ENCODE data around the gene MYO9B.
"Not testable (repeated sequence)": the region's sequence is repeated elsewhere in the genome, so short reads cannot be mapped to it uniquely, and the experiment has no call there.

MYO9B gene

GRCh38 chr19:17171874-17172273 lies 96.3 kb downstream of the MYO9B start:
- Histone ChIP-seq H3K27me3 (ENCODE audit: control insufficient read depth in 2 of 2, insufficient read depth in 2 of 2, low read length in 2 of 2) (no peaks in the 10 kb centered on the region), H3K4me3 (ENCODE audit: low read length in 2 of 2) (no peak overlapping the region), H3K4me1 (ENCODE audit: control insufficient read depth in 2 of 2, insufficient read depth in 2 of 2, low read length in 2 of 2) (no peaks in the 10 kb centered on the region), H3K27ac (ENCODE audit: low read depth in 2 of 2, low read length in 2 of 2) (no peak overlapping the region), H3K36me3 (ENCODE audit: control insufficient read depth in 2 of 2, insufficient read depth in 2 of 2, low read length in 2 of 2) (peaks cover 47 to 65% of the 10 kb centered on the region in 2 donors), H3K9ac (ENCODE audit: low read depth in 1 of 2, low read length in 2 of 2) (no peak overlapping the region), H3K9me3 (ENCODE audit: control insufficient read depth in 2 of 2, low read length in 2 of 2) (no peaks in the 10 kb centered on the region)

- Histone ChIP-seq H3K27me3 (ENCODE audit: control insufficient read depth in 2 of 2, insufficient read depth in 2 of 2, low read length in 2 of 2) (no peaks in the 10 kb centered on the region), H3K4me1 (ENCODE audit: control insufficient read depth in 2 of 2, insufficient read depth in 2 of 2, low read length in 2 of 2) (no peaks in the 10 kb centered on the region), H3K36me3 (ENCODE audit: control insufficient read depth in 2 of 2, insufficient read depth in 2 of 2, low read length in 2 of 2) (peaks cover 53 to 66% of the 10 kb centered on the region in 2 donors)
Measured at GRCh38 chr19:17172624-17173345, 97.2 kb downstream of the MYO9B start.

DNA sequence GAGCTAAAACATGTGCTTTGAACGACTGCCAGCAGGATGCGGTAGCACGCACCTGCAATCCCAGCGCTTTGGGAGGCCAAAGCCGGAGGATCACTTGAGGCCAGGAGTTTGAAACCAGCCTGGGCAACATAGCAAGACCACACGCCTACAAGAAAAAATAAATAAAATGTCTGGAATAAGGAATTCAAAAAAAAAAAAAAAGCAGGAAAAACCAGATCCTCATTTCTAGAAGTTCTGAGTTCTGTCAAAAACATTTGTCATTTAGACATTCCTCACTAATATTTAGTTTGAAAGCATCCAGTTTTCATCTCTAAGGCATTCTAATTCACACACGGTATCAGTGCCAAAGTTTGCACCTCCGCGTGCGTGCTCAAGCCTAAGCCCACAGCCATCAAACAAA lies 102.7 kb downstream of the MYO9B start:
- Histone ChIP-seq H3K4me3 (ENCODE audit: low read length in 2 of 2) (no peak overlapping the region), H3K27ac (ENCODE audit: low read depth in 2 of 2, low read length in 2 of 2) (no peak overlapping the region), H3K36me3 (ENCODE audit: control insufficient read depth in 2 of 2, insufficient read depth in 2 of 2, low read length in 2 of 2) (peaks cover 27 to 35% of the 10 kb centered on the region in 2 donors), H3K9ac (ENCODE audit: low read depth in 1 of 2, low read length in 2 of 2) (no peak overlapping the region), H3K9me3 (ENCODE audit: control insufficient read depth in 2 of 2, low read length in 2 of 2) (no peaks in the 10 kb centered on the region), H3K4me1 (ENCODE audit: control insufficient read depth in 2 of 2, insufficient read depth in 2 of 2, low read length in 2 of 2) (no peaks in the 10 kb centered on the region), H3K27me3 (ENCODE audit: control insufficient read depth in 2 of 2, insufficient read depth in 2 of 2, low read length in 2 of 2) (no peaks in the 10 kb centered on the region)

More at GRCh38 chr19:17172624-17173345, 97.2 kb downstream of the MYO9B start:
- H3K9ac ChIP-seq (ENCODE audit: low read depth in 1 of 2, low read length in 2 of 2): no peak overlapping the region
- no peaks in the 10 kb centered on the region for H3K9me3 ChIP-seq (ENCODE audit: control insufficient read depth in 2 of 2, low read length in 2 of 2)
- no peak overlapping the region for H3K27ac ChIP-seq (ENCODE audit: low read depth in 2 of 2, low read length in 2 of 2)
- H3K4me3 ChIP-seq (ENCODE audit: low read length in 2 of 2): no peak overlapping the region

DNA sequence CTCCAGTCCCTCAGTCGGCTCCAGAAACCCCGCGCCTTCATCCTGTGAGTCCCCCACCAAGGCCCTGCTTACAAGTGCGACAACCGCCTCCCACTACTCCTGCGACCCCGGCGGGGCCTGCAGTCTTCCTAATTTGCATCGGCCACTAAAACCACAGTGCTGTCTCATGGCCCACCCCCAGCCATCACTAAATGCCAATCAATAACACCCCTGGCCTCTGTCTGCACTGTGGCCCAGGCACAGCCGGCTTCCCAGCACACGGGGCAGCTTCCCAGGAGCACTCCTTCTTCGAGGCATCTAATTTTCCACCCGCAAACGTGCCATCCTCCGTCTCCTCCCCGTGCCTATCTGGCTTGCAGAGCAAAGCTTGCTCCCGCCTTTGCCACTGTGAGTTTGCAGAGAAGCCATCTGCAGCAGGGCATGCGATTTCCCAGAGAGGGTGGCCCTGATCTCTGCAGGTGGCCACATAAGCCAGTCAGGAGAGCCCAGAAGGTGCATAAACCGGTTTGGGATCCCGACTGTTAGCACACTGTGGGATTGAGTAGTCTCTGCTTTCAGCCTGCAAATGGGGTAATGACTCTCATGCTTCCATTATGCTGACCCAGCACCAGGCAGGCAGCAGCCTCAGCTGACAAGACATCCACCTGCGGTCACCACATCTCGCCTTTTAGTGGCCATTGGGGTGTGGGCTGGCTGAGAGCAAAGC lies 105.6 kb downstream of the MYO9B start:
- H3K9ac ChIP-seq (ENCODE audit: low read depth in 1 of 2, low read length in 2 of 2): no peak overlapping the region
- H3K9me3 ChIP-seq (ENCODE audit: control insufficient read depth in 2 of 2, low read length in 2 of 2): no peaks in the 10 kb centered on the region
- no peak overlapping the region for H3K27ac ChIP-seq (ENCODE audit: low read depth in 2 of 2, low read length in 2 of 2)
- no peak overlapping the region for H3K4me3 ChIP-seq (ENCODE audit: low read length in 2 of 2)
- H3K27me3 ChIP-seq (ENCODE audit: control insufficient read depth in 2 of 2, insufficient read depth in 2 of 2, low read length in 2 of 2): no peaks in the 10 kb centered on the region
- H3K4me1 ChIP-seq (ENCODE audit: control insufficient read depth in 2 of 2, insufficient read depth in 2 of 2, low read length in 2 of 2): no peaks in the 10 kb centered on the region
- peaks cover 25 to 44% of the 10 kb centered on the region in 2 donors for H3K36me3 ChIP-seq (ENCODE audit: control insufficient read depth in 2 of 2, insufficient read depth in 2 of 2, low read length in 2 of 2)

- Histone ChIP-seq H3K27ac (ENCODE audit: low read depth in 2 of 2, low read length in 2 of 2) (no peak overlapping the region), H3K4me3 (ENCODE audit: low read length in 2 of 2) (no peak overlapping the region), H3K27me3 (ENCODE audit: control insufficient read depth in 2 of 2, insufficient read depth in 2 of 2, low read length in 2 of 2) (no peaks in the 10 kb centered on the region), H3K9me3 (ENCODE audit: control insufficient read depth in 2 of 2, low read length in 2 of 2) (no peaks in the 10 kb centered on the region), H3K4me1 (ENCODE audit: control insufficient read depth in 2 of 2, insufficient read depth in 2 of 2, low read length in 2 of 2) (no peaks in the 10 kb centered on the region), H3K36me3 (ENCODE audit: control insufficient read depth in 2 of 2, insufficient read depth in 2 of 2, low read length in 2 of 2) (peaks cover 25 to 43% of the 10 kb centered on the region in 2 donors), H3K9ac (ENCODE audit: low read depth in 1 of 2, low read length in 2 of 2) (no peak overlapping the region)
Measured at GRCh38 chr19:17183271-17183761, 107.7 kb downstream of the MYO9B start.

DNA sequence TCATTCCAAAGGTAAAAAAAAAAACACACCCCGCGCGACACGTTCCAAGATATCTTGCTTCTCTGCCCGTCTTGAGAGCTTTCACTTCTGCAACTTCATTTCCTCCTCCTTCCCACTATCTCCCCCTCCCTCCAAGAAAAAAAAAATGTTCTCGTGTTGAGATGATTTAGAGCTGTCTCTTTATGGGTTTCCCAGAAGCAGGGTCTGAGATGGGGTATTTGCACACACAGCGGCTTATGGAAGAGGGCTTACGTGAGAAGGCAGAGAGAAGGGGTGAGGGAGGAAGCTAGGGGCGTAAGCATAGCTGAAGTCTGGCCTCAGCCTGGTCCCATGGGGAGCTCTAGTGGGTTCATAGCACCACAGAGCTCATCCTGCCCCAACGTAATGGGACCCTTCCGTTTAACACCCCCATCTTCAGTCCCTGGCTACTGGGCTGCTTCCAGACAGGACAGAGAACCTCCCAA lies 108.3 kb downstream of the MYO9B start:
- Histone ChIP-seq H3K9ac (ENCODE audit: low read depth in 1 of 2, low read length in 2 of 2) (no peak overlapping the region), H3K36me3 (ENCODE audit: control insufficient read depth in 2 of 2, insufficient read depth in 2 of 2, low read length in 2 of 2) (peaks cover 29 to 48% of the 10 kb centered on the region in 2 donors), H3K4me3 (ENCODE audit: low read length in 2 of 2) (peak overlapping the region in 1 of 2 donors; percentile 37), H3K27ac (ENCODE audit: low read depth in 2 of 2, low read length in 2 of 2) (peak overlapping the region in 1 of 2 donors; percentile 32), H3K9me3 (ENCODE audit: control insufficient read depth in 2 of 2, low read length in 2 of 2) (no peaks in the 10 kb centered on the region), H3K27me3 (ENCODE audit: control insufficient read depth in 2 of 2, insufficient read depth in 2 of 2, low read length in 2 of 2) (no peaks in the 10 kb centered on the region), H3K4me1 (ENCODE audit: control insufficient read depth in 2 of 2, insufficient read depth in 2 of 2, low read length in 2 of 2) (no peaks in the 10 kb centered on the region)

DNA sequence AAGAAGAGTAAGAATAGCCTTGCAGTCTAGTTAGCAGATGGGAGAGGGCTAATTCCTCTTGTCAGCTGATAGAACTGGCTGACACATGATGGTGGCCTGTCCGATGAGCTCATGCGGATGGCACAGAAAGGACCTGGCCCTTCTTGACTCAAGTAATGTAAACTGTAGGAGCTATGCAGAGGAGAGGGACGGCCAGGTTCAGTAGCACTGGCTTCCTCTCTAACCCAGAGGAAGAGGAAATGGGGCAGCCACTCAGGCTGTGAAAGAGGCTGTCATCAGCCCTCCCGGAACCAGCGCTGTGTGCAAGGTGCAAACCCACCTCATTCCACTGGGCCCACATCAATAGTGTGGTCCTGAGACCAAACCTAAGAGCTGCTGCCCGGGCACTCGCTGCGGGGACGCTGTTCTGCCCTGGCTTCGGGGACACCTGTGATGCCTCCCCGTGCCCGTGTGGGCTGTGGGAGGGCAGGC lies 108.8 kb downstream of the MYO9B start:
- no peaks in the 10 kb centered on the region for H3K9me3 ChIP-seq (ENCODE audit: control insufficient read depth in 2 of 2, low read length in 2 of 2)
- no peaks in the 10 kb centered on the region for H3K4me1 ChIP-seq (ENCODE audit: control insufficient read depth in 2 of 2, insufficient read depth in 2 of 2, low read length in 2 of 2)
- peak overlapping the region in 1 of 2 donors; percentile 32 for H3K27ac ChIP-seq (ENCODE audit: low read depth in 2 of 2, low read length in 2 of 2)
- H3K9ac ChIP-seq (ENCODE audit: low read depth in 1 of 2, low read length in 2 of 2): no peak overlapping the region
- no peaks in the 10 kb centered on the region for H3K27me3 ChIP-seq (ENCODE audit: control insufficient read depth in 2 of 2, insufficient read depth in 2 of 2, low read length in 2 of 2)
- peaks cover 32 to 52% of the 10 kb centered on the region in 2 donors for H3K36me3 ChIP-seq (ENCODE audit: control insufficient read depth in 2 of 2, insufficient read depth in 2 of 2, low read length in 2 of 2)
- H3K4me3 ChIP-seq (ENCODE audit: low read length in 2 of 2): no peak overlapping the region

DNA sequence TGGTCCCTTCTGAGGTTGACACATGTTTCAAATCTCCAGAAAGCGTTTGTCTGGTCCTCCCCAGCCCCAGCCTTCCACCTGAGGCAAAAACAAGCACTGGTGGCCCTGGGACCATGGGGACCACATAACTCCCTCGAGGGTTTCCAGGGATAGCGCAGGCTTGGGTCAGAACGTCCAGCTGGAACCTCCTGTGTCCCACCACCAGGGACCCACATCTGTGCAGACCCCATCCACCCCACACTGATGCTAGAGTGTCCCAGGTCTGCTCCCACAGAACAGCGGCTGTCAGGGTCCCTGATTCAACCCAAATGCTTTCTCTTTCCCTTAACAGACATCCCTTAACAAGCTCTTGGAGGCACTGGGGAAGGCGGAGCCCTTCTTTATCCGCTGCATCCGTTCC lies 110.0 kb downstream of the MYO9B start:
- no peak overlapping the region for H3K27ac ChIP-seq (ENCODE audit: low read depth in 2 of 2, low read length in 2 of 2)
- no peaks in the 10 kb centered on the region for H3K27me3 ChIP-seq (ENCODE audit: control insufficient read depth in 2 of 2, insufficient read depth in 2 of 2, low read length in 2 of 2)
- H3K36me3 ChIP-seq (ENCODE audit: control insufficient read depth in 2 of 2, insufficient read depth in 2 of 2, low read length in 2 of 2): peaks cover 31 to 59% of the 10 kb centered on the region in 2 donors
- H3K4me3 ChIP-seq (ENCODE audit: low read length in 2 of 2): no peak overlapping the region
- H3K4me1 ChIP-seq (ENCODE audit: control insufficient read depth in 2 of 2, insufficient read depth in 2 of 2, low read length in 2 of 2): no peaks in the 10 kb centered on the region
- H3K9ac ChIP-seq (ENCODE audit: low read depth in 1 of 2, low read length in 2 of 2): no peak overlapping the region
- H3K9me3 ChIP-seq (ENCODE audit: control insufficient read depth in 2 of 2, low read length in 2 of 2): no peaks in the 10 kb centered on the region

DNA sequence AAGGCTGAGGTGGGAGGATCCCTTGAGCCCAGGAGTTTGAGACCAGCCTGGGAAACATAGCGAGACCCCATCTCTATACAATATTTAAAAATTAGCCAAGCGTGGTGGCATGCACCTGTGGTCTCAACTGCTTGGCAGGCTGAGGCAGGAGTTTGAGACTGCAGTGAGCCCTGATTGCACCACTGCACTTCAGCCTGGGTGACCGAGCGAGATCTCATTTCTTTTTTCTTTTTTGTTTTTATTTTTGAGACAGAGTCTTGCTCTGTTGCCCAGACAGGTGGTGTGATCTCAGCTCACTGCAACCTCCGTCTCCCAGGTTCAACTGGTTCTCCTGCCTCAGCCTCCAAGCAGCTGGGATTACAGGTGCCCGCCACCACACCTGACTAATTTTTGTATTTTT lies 116.2 kb downstream of the MYO9B start:
- H3K4me1 ChIP-seq (ENCODE audit: control insufficient read depth in 2 of 2, insufficient read depth in 2 of 2, low read length in 2 of 2); H3K27ac ChIP-seq (ENCODE audit: low read depth in 2 of 2, low read length in 2 of 2); H3K9ac ChIP-seq (ENCODE audit: low read depth in 1 of 2, low read length in 2 of 2); H3K4me3 ChIP-seq (ENCODE audit: low read length in 2 of 2); H3K27me3 ChIP-seq (ENCODE audit: control insufficient read depth in 2 of 2, insufficient read depth in 2 of 2, low read length in 2 of 2); H3K9me3 ChIP-seq (ENCODE audit: control insufficient read depth in 2 of 2, low read length in 2 of 2): not testable (repeated sequence)
- H3K36me3 ChIP-seq (ENCODE audit: control insufficient read depth in 2 of 2, insufficient read depth in 2 of 2, low read length in 2 of 2): peaks cover 49 to 75% of the 10 kb centered on the region in 2 donors

- H3K27ac ChIP-seq (ENCODE audit: low read depth in 2 of 2, low read length in 2 of 2): no peak overlapping the region
- no peak overlapping the region for H3K9ac ChIP-seq (ENCODE audit: low read depth in 1 of 2, low read length in 2 of 2)
- no peak overlapping the region for H3K4me3 ChIP-seq (ENCODE audit: low read length in 2 of 2)
- H3K36me3 ChIP-seq (ENCODE audit: control insufficient read depth in 2 of 2, insufficient read depth in 2 of 2, low read length in 2 of 2): peaks cover 47 to 73% of the 10 kb centered on the region in 2 donors
- no peaks in the 10 kb centered on the region for H3K9me3 ChIP-seq (ENCODE audit: control insufficient read depth in 2 of 2, low read length in 2 of 2)
- no peaks in the 10 kb centered on the region for H3K27me3 ChIP-seq (ENCODE audit: control insufficient read depth in 2 of 2, insufficient read depth in 2 of 2, low read length in 2 of 2)
- H3K4me1 ChIP-seq (ENCODE audit: control insufficient read depth in 2 of 2, insufficient read depth in 2 of 2, low read length in 2 of 2): no peaks in the 10 kb centered on the region
Measured at GRCh38 chr19:17192751-17193150, 117.2 kb downstream of the MYO9B start.
